Peyer's patch (tissue), 4 donors: ENCODE results near the gene RBL1.

ENCODE experiments used
- CTCF ChIP-seq, 6 experiments: fragments of 450-650 bp in 4 of 6; fragments of 200-600 bp in 2 of 6; sonication (generic) in 1 of 6; IDR thresholded peaks; one replicate each; pipeline ENCODE4 v1.5.1; 2017 to 2019; ENCODE audit warnings: antibody characterized with exemption in 6 of 6, mild to moderate bottlenecking in 3 of 6, moderate library complexity in 1 of 6
- POLR2A ChIP-seq, 2 donors: fragments of 450-650 bp; IDR thresholded peaks; one replicate each; pipeline ENCODE4 v1.5.1; 2017; ENCODE audit warnings: antibody characterized with exemption in 2 of 2, mild to moderate bottlenecking in 2 of 2, moderate library complexity in 2 of 2

- TF ChIP-seq POLR2A (IDR thresholded peaks at IDR 0.05): no peak
- TF ChIP-seq CTCF (IDR thresholded peaks at IDR 0.05): no peak
Observed at GRCh38 chr20:37096415-37097041, 731 bp upstream of the RBL1 start.
